ENCODE data around the gene RFNG. TPM values are rescaled to one million over a fixed set of nuclear protein-coding genes. Genes with fewer than 3 reads are reported as not detected.

RFNG gene
- total and polyA plus RNA-seq, 2 of the 13 experiments (the other 11 are each of a cell fraction or from before 2014, with no cell fraction given): 61.4 to 64.0 TPM

GRCh38 chr17:82056729-82057621, 5.4 kb upstream of the RFNG start (continued):
- TF ChIP-seq ZNF841 (CRISPR knock-in tag; IDR thresholded peaks at IDR 0.05; ENCODE audit: borderline replicate concordance) (0 out of 2 replicates have a peak, but pooled peaks have one; percentile 29), ZGPAT (CRISPR knock-in tag; IDR thresholded peaks at IDR 0.05) (peak; percentile 73; the same call in 1 of the 2 replicates), PHF21A (CRISPR knock-in tag; IDR thresholded peaks at IDR 0.05) (peak; percentile 97), POLR2A (IDR thresholded peaks at IDR 0.05; ENCODE audit: insufficient read depth in 1 of 2, low read depth in 2 of 2, low read length in 2 of 2) (no peak), SP140L (CRISPR knock-in tag; IDR thresholded peaks at IDR 0.05; ENCODE audit: borderline replicate concordance) (no peak), KDM4B (CRISPR knock-in tag; IDR thresholded peaks at IDR 0.05) (peak; percentile 76), ZNF772 (CRISPR knock-in tag; IDR thresholded peaks at IDR 0.05) (peak; percentile 92), ZSCAN20 (CRISPR knock-in tag; IDR thresholded peaks at IDR 0.05; ENCODE audit: borderline replicate concordance) (no peak), ZNF329 (CRISPR knock-in tag; IDR thresholded peaks at IDR 0.05; ENCODE audit: low read depth) (no peak), HIC2 (CRISPR knock-in tag; IDR thresholded peaks at IDR 0.05; ENCODE audit: low read depth) (peak; percentile 96), STAT6 (CRISPR knock-in tag; IDR thresholded peaks at IDR 0.05; ENCODE audit: borderline replicate concordance) (no peak), MBNL3 (CRISPR knock-in tag; conservative IDR thresholded peaks at IDR 0.05) (no peak), RERE (CRISPR knock-in tag; IDR thresholded peaks at IDR 0.05; ENCODE audit: low read depth) (no peak), ATF3 (CRISPR knock-in tag; IDR thresholded peaks at IDR 0.05) (no peak), HDAC1 (CRISPR knock-in tag; IDR thresholded peaks at IDR 0.05) (peak; percentile 92)
